OCI-LY7 (cell line): ENCODE data around the gene HSD17B3. TPM values are rescaled to one million over a fixed set of nuclear protein-coding genes. Genes with fewer than 3 reads are reported as not detected.

ENCODE experiments used
- BruUV-seq: library from RNA; stranded (reverse); fragments of 400-500 nt; replicated peaks from 2 replicates; lab custom pipeline; 2021; lab: Mats Ljungman, UMichigan
- CTCF ChIA-PET: fragments of 300-600 bp; sonication (Branson Sonifier 250); formaldehyde crosslinking; loops from one replicate; lab custom pipeline; 2022; ENCODE audit warnings: antibody characterized with exemption; ENCODE audit not compliant: unreplicated experiment; lab: Charles Lee
- POLR2A ChIA-PET: fragments of 300-600 bp; sonication (Branson Sonifier 250); formaldehyde crosslinking; loops from one replicate; lab custom pipeline; 2022; ENCODE audit warnings: antibody characterized with exemption; lab: Charles Lee
- DNase-seq: peaks from one replicate; pipeline ENCODE4 v3.0.0-alpha.2; 2015; ENCODE audit warnings: low spot score
- H2AFZ ChIP-seq: fragments of 200-600 bp; sonication (generic), shearing (Covaris generic); 2 replicates; pipeline ENCODE4 v1.6.1; 2014; ENCODE audit warnings: mild to moderate bottlenecking, antibody characterized with exemption, low read length, moderate library complexity
- H3K27ac ChIP-seq: fragments of 200-600 bp; sonication (generic); 2 replicates; pipeline ENCODE4 v1.5.1; 2014; ENCODE audit warnings: mixed run types, low read depth, mild to moderate bottlenecking, moderate library complexity, low read length, inconsistent platforms; ENCODE audit not compliant: poor library complexity, severe bottlenecking
- H3K36me3 ChIP-seq: fragments of 200-600 bp; sonication (generic); 2 replicates; pipeline ENCODE4 v1.6.1; 2014; ENCODE audit warnings: mild to moderate bottlenecking, antibody characterized with exemption, low read length, moderate library complexity, mixed read lengths; ENCODE audit not compliant: insufficient read depth
- H3K4me1 ChIP-seq: fragments of 200-600 bp; sonication (generic); 2 replicates; pipeline ENCODE4 v1.5.1; 2014; ENCODE audit warnings: mild to moderate bottlenecking, low read length; ENCODE audit not compliant: insufficient read depth, poor library complexity, severe bottlenecking
- H3K4me2 ChIP-seq: fragments of 200-600 bp; sonication (generic); 2 replicates; pipeline ENCODE4 v1.6.1; 2014; ENCODE audit warnings: mild to moderate bottlenecking, low read length
- H3K4me3 ChIP-seq: fragments of 200-600 bp; sonication (generic); 2 replicates; pipeline ENCODE4 v1.5.1; 2014; ENCODE audit warnings: mild to moderate bottlenecking, low read depth, low read length; ENCODE audit not compliant: poor library complexity, severe bottlenecking
- H3K79me2 ChIP-seq: fragments of 200-600 bp; sonication (generic); 2 replicates; pipeline ENCODE4 v1.6.1; 2016; ENCODE audit warnings: low read depth, mild to moderate bottlenecking, low read length, moderate library complexity, mixed read lengths; ENCODE audit not compliant: insufficient read depth
- H3K9me2 ChIP-seq: fragments of 200-600 bp; sonication (generic); 2 replicates; pipeline ENCODE4 v1.6.1; 2016; ENCODE audit warnings: mild to moderate bottlenecking, low read length, mixed read lengths; ENCODE audit not compliant: insufficient read depth
- H3K9me3 ChIP-seq: fragments of 200-600 bp; sonication (generic); 2 replicates; pipeline ENCODE4 v1.6.1; 2014; ENCODE audit warnings: mild to moderate bottlenecking, mixed run types, low read length, mixed read lengths
- H4K20me1 ChIP-seq: fragments of 200-600 bp; sonication (generic); 2 replicates; pipeline ENCODE4 v1.6.1; 2014; ENCODE audit warnings: mild to moderate bottlenecking, antibody characterized with exemption, low read length, moderate library complexity, mixed read lengths; ENCODE audit not compliant: insufficient read depth
- CTCF ChIP-seq: fragments of 200-600 bp; sonication (generic); conservative IDR thresholded peaks from 2 replicates; pipeline ENCODE4 v1.5.1; 2014; ENCODE audit warnings: mild to moderate bottlenecking, antibody characterized with exemption, low read length, moderate library complexity, mixed read lengths
- EZH2phosphoT487 ChIP-seq: fragments of 200-600 bp; sonication (generic); IDR thresholded peaks from 2 replicates; pipeline ENCODE4 v1.6.1; 2018; ENCODE audit warnings: low read depth, borderline replicate concordance, mild to moderate bottlenecking, mixed run types, antibody characterized with exemption, low read length, moderate library complexity, mixed read lengths
- intact Hi-C: fragments of 100-400 bp; cut with micrococcal nuclease; formaldehyde crosslinking; loops from one replicate; pipeline ENCODE4 v1.10.0; 2022; ENCODE audit not compliant: unreplicated experiment
- total RNA-seq, 2 experiments: library from RNA; depleted of rRNA in 1 of 2; stranded (reverse); fragments of >200 nt in 1 of 2; shearing (Covaris generic) in 1 of 2; gene quantifications; 2 replicates each; pipeline ENCODE4 v1.2.3, GENCODE V29; 2014 to 2022

The HSD17B3 gene
- total RNA-seq, 2 experiments from 2014 or later = not detected

- Histone ChIP-seq H3K9me3 (no peaks in the 10 kb centered on the region), H3K9me2 (no peaks in the 10 kb centered on the region), H3K27ac (no peak overlapping the region), H3K4me2 (no peak overlapping the region), H3K79me2 (no peaks in the 10 kb centered on the region), H2AFZ (no peak overlapping the region), H3K4me3 (no peak overlapping the region), H3K36me3 (no peaks in the 10 kb centered on the region), H3K4me1 (no peaks in the 10 kb centered on the region), H4K20me1 (no peaks in the 10 kb centered on the region)
- CTCF ChIA-PET = no interaction called here
- no peak for DNase-seq
- POLR2A ChIA-PET = no interaction called here
- BruUV-seq = no TSS peak
- TF ChIP-seq CTCF = no peak
- no peak for TF ChIP-seq EZH2phosphoT487
- intact Hi-C loops = no loop called here
Measured at GRCh38 chr9:96321515-96321914, 19.5 kb upstream of the HSD17B3 start.

- Histone ChIP-seq H3K4me3 (no peak overlapping the region), H3K9me3 (no peaks in the 10 kb centered on the region), H3K4me2 (no peak overlapping the region), H3K79me2 (no peaks in the 10 kb centered on the region), H3K4me1 (no peaks in the 10 kb centered on the region), H3K36me3 (no peaks in the 10 kb centered on the region), H4K20me1 (no peaks in the 10 kb centered on the region), H3K27ac (no peak overlapping the region), H2AFZ (no peak overlapping the region), H3K9me2 (no peaks in the 10 kb centered on the region)
- CTCF ChIA-PET = no interaction called here
- POLR2A ChIA-PET = no interaction called here
- peak; percentile 6 for DNase-seq
- BruUV-seq = no TSS peak
- no peak; the same call in 1 of the 2 replicates for TF ChIP-seq CTCF
- no peak for TF ChIP-seq EZH2phosphoT487
- intact Hi-C loops = no loop called here
Measured at GRCh38 chr9:96320749-96321280, 18.8 kb upstream of the HSD17B3 start.

- Histone ChIP-seq H3K36me3 (no peaks in the 10 kb centered on the region), H4K20me1 (no peaks in the 10 kb centered on the region), H3K79me2 (no peaks in the 10 kb centered on the region), H3K9me2 (no peaks in the 10 kb centered on the region), H3K4me1 (no peaks in the 10 kb centered on the region), H3K4me2 (no peak overlapping the region), H3K9me3 (no peaks in the 10 kb centered on the region), H3K27ac (no peak overlapping the region), H2AFZ (no peak overlapping the region), H3K4me3 (no peak overlapping the region)
- TF ChIP-seq EZH2phosphoT487 = no peak
- TF ChIP-seq CTCF = no peak
- ChIA-PET CTCF (no interaction called here), POLR2A (no interaction called here)
- no peak for DNase-seq
- BruUV-seq = no TSS peak
- intact Hi-C loops = no loop called here
Measured at GRCh38 chr9:96318921-96319565, 17.1 kb upstream of the HSD17B3 start.
